Measurements from ENCODE around the gene DEFB113.
"Not testable (repeated sequence)": the region's sequence is repeated elsewhere in the genome, so short reads cannot be mapped to it uniquely, and the experiment has no call there.

DEFB113 gene

GRCh38 chr6:49969605-49970004, at the start of gene DEFB113:
TSS of gene DEFB113 (minus strand) at chr6:49969625. CDS start at chr6:49969625, 0 bp downstream.
- no peak for DNase-seq

DNA sequence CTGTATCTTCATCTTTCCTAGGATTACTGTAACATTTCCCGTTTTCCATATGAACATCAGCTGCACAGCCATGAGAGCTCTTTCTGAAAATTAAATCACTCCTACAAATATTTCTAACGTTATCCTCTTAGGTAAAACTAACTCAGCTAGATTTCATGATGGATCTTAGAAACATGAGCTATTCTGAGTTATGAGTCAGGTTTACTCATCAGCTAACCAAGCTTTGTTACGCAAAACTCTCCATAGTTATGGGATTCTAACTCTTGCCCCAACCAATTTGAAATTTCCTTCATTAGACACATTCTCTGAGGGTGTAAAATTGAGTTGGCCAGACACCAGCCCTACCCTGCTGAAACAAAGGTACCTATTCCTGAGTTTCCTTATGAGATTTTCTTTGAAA, 38.4 kb upstream of the DEFB113 start:
- DNase-seq, result peak; percentile 52

GRCh38 chr6:50003139-50003538, 33.7 kb upstream of the DEFB113 start:
- no peak for DNase-seq

DNA sequence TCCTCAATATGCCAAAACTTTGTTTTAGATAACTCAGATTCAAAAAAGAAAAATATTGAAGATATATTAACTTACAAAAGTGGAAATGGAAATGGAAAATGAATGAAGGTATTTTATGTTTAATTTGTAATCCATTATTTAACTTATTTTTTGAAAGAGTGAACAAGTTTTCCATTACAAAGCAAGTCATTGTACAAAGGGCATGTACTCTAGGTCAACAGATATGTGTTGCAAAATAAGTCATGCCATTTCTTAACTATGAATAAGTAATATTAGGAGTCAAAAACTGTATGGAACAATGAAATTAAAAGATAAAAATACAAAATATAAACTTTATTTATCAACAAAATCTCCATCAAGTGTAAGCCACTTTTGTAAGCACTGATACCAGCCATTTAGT, 25.9 kb upstream of the DEFB113 start:
- no peak for DNase-seq

- DNase-seq, result no peak
Observed at GRCh38 chr6:49988900-49989299, 19.5 kb upstream of the DEFB113 start.

DNA sequence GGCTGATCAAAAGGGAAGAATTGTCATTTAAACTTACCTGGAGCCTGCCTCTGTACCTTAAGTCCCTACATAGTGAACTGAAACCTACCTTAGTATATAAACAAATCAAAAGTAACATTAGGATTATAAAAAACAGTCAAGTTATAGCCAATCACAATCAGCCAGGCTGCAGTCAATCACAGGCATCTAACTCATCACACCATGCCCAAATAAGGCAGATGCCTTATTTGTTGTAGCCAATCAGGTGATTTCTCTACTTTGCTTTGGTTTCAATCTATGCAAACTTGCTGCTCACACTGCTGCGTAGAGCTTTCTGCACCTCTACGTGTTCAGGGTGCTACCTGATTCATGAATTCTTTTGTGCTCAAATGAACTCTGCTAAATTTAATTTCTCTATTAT, 18.3 kb upstream of the DEFB113 start:
- DNase-seq, result no peak

- DNase-seq, result no peak
Observed at GRCh38 chr6:49986551-49986950, 17.1 kb upstream of the DEFB113 start.

GRCh38 chr6:49982046-49982445, 12.6 kb upstream of the DEFB113 start:
- no peak for DNase-seq

GRCh38 chr6:49980898-49981297, 11.5 kb upstream of the DEFB113 start:
- peak; percentile 54 for DNase-seq

DNA sequence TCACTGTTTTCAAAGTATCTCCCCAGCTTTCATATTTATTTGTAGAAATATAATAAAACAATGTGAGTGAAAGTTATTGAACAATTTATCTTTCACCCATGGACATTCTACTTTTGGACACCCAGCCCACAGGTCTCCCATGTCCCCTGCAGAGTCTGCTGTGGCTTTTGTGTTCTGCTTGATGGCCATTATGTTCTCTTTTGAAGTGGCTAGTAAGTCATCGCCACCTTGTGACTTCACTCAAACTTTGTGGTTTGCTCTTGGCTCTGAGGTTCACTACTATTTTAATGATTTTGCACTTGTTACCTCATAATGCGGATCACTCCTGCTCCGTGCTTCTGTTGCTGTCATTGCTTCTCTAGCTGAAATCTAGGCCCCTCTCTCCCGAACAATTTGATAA, 10.2 kb upstream of the DEFB113 start:
- no peak for DNase-seq

DNA sequence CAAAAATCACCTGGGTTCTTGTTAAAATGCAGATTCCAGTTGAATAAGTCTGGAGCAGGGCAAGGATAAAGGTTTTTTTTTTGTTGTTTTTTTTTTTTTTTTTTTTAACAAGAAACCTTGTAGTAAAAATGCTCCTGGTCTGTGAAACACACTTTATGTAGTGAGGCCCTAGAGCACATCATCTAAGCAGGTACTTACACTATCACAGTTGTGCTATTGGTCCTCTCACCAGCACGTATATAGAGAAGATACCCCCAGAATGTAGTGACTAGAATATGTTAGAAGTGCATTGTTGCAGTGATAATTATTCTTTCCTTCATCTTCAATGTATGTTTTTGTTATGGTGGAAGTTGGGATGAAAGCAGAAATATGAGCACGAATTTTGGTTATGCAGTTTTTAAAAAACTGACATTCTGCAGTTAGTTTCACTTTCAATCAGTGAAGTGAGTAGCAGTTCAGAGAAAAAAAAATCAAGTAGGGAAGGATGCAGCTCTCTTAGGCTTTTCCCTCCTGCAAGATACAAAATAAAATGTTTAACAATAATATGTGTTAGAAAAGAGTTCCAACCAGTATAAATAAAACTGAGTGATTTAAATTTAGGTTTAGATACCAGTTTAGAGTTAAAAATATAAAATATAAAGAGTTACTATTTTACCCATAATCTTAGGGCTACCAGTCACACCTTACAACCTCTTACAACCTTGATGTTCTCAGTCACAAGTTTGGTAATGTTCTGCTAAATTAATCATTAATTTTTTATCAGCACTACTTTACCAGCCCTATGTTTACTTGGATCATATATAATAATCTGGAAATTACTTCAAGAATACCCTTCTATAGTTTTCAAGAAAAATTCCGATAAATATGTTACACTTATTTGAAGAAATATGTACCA, 9.2 kb upstream of the DEFB113 start:
- DNase-seq, result no peak

DNA sequence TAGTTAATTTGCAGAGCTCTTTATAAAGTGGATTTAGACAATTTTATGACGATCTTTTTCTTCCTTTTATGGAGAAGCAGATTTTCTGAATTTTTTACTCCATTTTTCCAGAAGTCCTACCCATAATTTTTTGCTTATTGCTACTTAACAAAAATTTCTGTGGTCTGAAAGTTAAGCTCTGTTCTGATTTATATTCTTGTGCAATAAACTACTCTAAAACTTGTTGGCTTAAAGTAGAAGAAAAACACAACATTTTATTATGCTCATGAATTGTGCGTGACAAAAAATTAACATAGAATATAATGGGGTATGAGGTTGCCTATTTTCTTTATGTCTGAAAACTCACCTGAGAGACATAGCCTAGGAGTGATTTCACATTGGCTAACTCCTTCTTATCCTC, 2.6 kb downstream of the DEFB113 start:
- DNase-seq, result no peak

DNA sequence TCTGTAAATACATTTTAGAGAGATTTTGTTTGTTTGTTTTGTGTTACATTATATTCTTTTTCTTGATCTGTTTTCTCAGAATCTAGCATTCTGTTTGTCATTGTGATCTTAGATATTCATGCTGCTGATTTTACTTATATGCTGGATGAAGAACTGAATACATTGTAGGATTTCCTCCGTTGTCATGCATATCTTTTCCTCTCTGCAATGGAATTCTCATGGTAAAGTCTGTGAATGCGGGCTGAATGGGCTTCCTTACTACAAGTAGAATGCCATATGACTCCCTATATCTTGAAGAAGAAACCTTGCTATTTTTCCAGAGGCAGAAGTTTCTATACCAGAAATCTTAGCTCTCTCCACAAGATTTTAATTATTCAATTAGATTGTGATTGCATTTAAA, 3.1 kb downstream of the DEFB113 start:
- DNase-seq, result no peak

DNA sequence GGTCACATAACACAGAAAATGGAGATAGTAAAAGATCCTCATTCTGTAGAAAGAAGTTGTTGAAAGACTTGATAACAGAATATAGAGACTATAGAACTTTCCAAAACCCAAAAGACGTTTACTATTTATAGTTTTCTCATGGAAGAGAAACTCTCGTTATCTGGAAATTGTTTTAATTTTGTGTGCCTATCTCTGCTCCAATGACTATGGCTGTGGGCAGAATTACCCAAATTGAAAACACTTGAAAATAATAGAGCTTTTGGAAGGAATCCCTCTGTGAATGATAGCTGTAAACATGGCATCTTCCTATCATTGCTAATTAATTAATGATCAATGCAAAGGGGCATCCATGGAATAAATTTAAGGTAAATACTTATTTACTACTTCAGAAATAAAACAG, 5.4 kb downstream of the DEFB113 start, which contains the start of gene DEFB114:
Gene DEFB114, minus strand, starts transcription at position 101 of the 400 bp plus-strand sequence. Its CDS starts 59 bp downstream, at position 42.
- no peak for DNase-seq

DNA sequence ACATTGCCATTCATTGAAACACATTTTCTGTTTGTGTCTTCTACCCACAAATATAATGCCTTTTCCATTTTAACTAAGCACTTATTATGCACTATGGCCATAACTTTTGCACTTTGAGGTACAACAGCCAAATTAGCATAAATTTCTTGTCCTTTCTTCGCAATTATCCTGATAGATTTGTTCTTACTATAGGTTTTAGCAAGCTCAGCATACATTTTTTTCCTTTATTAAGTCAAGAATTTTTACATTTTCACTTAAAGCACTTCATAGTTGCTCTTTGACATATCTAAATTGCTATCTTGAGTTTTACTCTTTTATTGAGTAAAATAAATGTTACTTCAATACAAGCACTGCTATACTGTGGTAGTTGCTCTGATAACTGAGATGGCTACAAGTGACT, 11.2 kb downstream of the DEFB113 start:
- DNase-seq, result no peak

GRCh38 chr6:49955847-49956246, 13.6 kb downstream of the DEFB113 start:
- no peak for DNase-seq

DNA sequence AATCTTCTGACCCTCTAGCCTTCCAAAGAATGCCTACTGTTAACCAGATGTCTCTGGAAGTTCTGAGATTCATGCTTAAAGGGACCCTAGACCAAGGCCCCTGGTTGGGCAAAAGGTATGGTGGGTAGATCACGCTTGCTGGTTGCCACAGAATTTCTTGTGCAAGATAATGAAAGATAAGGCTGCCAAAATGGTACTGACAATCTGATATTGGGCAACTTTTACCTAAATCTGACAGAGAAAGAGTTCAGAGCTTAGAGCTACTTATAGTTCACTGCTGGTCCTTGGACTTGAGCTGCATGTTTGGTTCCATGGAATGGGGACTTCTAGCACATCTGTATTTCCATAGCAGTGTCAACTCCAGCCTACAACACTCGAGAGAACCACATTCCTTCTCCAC, 17.5 kb downstream of the DEFB113 start:
- no peak for DNase-seq

GRCh38 chr6:49950415-49950751, 19.0 kb downstream of the DEFB113 start:
- DNase-seq, result no peak

- DNase-seq, result no peak
Observed at GRCh38 chr6:49949062-49949461, 20.4 kb downstream of the DEFB113 start.

DNA sequence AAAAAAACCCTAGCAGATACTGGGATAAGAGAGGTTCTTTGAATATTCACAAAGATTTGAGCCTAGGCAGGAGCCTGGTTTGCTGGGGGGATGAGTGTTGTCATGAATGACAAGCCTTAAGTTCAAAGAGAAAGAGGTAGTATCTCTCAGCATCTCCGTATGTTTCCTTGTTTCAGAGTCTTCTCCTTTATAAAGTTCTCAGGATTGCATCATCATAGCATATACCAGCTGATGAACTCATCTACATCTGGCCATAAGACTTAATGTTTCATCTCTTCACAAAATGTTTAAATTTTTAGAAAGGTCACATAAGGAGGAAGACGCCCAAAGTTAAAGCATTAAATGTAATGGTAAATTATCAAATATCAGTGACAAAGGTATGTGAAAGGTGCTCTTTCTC, 22.6 kb downstream of the DEFB113 start:
- DNase-seq, result no peak

- DNase-seq, result not testable (repeated sequence)
Observed at GRCh38 chr6:49944068-49944467, 25.4 kb downstream of the DEFB113 start.

- no peak for DNase-seq
Observed at GRCh38 chr6:49939993-49940498, 29.4 kb downstream of the DEFB113 start.

DNA sequence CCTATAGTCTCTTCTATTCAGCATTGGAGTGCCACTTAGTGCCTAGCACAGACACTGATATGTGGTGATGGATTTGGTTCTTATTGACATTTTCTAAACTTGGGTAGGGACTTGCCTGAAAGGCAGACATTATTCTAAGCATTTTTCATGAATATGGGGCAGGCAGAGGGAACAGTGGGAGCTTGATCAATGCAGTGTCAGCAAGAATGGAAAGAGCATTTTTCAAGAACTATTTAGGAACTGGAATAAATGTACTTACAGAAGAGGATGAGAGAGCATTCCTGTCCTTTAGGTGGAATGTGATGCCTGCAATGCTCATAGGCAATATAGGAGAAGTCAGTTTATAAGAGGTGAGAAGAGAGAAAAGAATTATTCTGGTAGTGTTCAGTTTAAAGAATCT, 31.6 kb downstream of the DEFB113 start:
- DNase-seq, result no peak

GRCh38 chr6:49937017-49937416, 32.4 kb downstream of the DEFB113 start:
- DNase-seq, result no peak

DNA sequence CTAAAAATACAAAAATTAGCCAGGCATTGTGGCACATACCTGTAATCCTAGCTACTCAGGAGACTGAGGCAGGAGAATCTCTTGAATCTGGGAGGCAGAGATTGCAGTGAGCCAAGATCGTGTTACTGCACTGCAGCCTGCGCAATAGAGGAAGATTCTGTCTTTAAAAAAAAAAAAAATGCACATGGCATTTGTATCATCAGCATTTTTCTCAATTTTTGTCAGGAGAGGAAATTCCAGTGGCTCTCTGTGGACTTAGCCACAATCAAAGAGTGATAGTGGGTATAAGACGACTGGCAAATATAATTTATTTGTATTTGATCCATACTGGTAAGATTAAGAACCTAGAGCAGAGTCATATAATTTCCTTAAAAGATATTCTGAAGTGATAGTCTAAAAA, 34.0 kb downstream of the DEFB113 start:
- no peak for DNase-seq
